A673 (cell line): ENCODE results near the gene CCDC122.

Experiments
- EZH2 ChIP-seq: fragments of 200-600 bp; sonication (generic); IDR thresholded peaks from 2 replicates; pipeline ENCODE4 v1.6.1; 2017; ENCODE audit warnings: borderline replicate concordance, low read depth, mild to moderate bottlenecking, mixed read lengths, antibody characterized with exemption, low read length; ENCODE audit not compliant: poor library complexity, severe bottlenecking
- TF ChIP-seq, protein P1 (sequence below): fragments of 300-800, 200-600 bp; sonication (generic); conservative IDR thresholded peaks from 2 replicates; pipeline ENCODE4 v1.5.1; 2017; ENCODE audit warnings: low read depth, mild to moderate bottlenecking, antibody characterized with exemption, low read length, moderate library complexity, mixed read lengths

- TF ChIP-seq EZH2: no peak
- TF ChIP-seq, protein P1, sequence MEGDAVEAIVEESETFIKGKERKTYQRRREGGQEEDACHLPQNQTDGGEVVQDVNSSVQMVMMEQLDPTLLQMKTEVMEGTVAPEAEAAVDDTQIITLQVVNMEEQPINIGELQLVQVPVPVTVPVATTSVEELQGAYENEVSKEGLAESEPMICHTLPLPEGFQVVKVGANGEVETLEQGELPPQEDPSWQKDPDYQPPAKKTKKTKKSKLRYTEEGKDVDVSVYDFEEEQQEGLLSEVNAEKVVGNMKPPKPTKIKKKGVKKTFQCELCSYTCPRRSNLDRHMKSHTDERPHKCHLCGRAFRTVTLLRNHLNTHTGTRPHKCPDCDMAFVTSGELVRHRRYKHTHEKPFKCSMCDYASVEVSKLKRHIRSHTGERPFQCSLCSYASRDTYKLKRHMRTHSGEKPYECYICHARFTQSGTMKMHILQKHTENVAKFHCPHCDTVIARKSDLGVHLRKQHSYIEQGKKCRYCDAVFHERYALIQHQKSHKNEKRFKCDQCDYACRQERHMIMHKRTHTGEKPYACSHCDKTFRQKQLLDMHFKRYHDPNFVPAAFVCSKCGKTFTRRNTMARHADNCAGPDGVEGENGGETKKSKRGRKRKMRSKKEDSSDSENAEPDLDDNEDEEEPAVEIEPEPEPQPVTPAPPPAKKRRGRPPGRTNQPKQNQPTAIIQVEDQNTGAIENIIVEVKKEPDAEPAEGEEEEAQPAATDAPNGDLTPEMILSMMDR: no peak
Measured at GRCh38 chr13:43884222-43884621, 4.7 kb upstream of the CCDC122 start.
